HG02970 (cell line): ENCODE measurements around the gene ZMYND15.
"Not testable (repeated sequence)": the region's sequence is repeated elsewhere in the genome, so short reads cannot be mapped to it uniquely, and the experiment has no call there.

Source experiments
- ATAC-seq: cut with Tn5 transposase; IDR thresholded peaks from one replicate; pipeline ENCODE4 v1.9.1; 2021; ENCODE audit warnings: mild to moderate bottlenecking, moderate library complexity, moderate number of reproducible peaks; ENCODE audit not compliant: unreplicated experiment, low FRiP score

The ZMYND15 gene, protein sequence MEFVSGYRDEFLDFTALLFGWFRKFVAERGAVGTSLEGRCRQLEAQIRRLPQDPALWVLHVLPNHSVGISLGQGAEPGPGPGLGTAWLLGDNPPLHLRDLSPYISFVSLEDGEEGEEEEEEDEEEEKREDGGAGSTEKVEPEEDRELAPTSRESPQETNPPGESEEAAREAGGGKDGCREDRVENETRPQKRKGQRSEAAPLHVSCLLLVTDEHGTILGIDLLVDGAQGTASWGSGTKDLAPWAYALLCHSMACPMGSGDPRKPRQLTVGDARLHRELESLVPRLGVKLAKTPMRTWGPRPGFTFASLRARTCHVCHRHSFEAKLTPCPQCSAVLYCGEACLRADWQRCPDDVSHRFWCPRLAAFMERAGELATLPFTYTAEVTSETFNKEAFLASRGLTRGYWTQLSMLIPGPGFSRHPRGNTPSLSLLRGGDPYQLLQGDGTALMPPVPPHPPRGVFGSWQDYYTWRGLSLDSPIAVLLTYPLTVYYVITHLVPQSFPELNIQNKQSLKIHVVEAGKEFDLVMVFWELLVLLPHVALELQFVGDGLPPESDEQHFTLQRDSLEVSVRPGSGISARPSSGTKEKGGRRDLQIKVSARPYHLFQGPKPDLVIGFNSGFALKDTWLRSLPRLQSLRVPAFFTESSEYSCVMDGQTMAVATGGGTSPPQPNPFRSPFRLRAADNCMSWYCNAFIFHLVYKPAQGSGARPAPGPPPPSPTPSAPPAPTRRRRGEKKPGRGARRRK

DNA sequence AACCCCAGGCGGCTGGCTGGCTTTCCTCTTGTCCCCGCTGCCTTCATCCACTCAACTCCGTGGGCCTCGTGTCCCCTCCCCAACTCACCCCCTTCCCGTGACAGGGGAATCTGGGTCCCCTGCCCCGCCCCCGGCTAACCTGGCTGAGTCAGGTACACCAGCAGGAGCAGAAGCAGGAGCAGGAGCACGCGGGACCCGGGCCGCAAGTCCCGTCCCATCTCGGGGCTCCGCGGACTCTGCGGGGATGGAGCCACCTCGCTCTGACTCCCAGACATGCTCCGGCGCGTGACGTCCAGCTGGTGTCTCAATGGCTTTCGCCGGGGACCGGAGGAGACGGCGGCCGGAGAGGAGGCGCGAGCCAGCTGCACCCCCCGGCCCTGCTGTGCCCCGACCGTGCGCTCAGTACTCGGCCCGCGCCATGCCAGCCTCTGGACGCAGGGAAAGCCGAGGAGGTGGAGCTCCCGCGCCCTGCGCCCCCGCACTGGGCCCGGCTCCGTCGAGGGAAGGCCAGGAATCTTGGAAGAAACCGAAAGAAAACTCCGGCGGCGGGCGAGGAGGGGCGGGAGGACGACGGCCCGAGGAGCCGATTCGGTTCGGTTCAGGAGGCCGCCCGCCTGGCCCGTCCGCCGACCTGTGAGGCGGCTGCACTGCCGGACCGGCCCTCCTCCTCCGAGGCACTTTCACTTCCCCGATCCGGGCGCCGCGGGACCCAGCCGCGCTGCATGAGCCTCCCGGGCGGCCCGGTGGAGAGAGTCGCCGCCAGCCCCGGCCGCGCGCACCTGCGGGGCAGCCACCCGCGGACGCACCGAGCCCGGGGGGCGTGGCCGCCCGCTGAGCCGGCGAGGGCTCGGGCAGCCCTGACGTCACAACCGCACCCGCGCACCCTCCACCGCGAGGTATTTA, at the start of gene ZMYND15, which contains the start of gene CXCL16:
Gene ZMYND15 (plus strand): TSS at position 712 of the 903 bp plus-strand sequence. CDS start 716 bp downstream, outside the sequence.
Gene CXCL16 (minus strand): TSS at position 807 of the 903 bp plus-strand sequence. CDS start 589 bp downstream, at position 218.
- ATAC-seq: no peak

DNA sequence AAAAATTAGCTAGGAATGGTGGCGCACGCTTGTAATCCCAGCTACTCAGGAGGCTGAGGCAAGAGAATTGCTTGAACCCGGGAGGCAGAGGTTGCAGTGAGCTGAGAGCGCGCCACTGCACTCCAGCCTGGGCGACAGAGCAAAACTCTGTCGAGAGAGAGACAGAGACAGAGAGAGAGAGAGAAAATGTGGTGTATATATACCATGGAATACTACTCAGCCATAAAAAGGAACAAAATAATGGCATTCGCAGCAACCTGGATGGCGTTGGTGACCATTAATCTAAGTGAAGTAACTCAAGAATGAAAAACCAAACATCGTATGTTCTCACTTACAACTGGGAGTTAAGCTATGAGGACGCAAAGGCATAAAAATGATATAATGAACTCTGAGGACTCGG, 49.8 kb upstream of the ZMYND15 start:
- not testable (repeated sequence) for ATAC-seq

DNA sequence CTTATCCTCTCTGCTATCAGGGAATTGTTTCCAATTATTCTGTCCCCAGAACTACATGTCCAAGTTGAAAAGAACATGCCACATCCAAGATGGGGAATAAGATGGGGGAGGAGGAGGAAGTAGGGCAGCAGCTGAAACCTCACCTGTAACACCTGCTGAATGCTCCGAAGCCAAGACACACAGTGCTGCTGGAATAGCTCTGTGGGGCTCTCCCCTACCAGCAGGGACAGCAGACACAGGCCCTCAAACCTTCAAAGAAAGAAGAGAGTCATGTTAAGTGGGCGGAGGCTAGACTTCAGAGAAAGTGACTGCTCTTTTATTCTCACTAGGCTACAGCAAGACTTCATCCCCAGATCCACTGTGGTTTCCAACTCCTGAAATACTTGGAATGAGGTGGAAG, 48.9 kb upstream of the ZMYND15 start:
- no peak for ATAC-seq

DNA sequence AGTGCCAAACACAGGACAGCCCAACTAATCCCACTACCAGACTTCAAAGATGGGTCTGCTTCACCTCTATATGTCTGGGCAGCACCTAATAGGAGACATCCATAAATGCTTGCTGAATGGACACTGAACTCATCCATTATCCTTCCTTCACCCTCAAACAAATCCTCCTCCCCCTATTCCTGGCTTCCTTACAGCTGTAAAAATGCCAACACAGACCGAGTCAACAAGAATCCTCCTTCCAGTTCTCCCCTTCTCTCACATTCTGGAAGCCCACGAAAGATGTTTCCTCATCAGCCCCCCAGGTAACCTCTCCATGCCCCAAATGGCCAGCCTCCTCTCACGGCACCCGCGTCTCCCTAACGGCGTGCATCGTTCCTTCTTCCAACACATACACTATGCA, 47.9 kb upstream of the ZMYND15 start:
- ATAC-seq: no peak

DNA sequence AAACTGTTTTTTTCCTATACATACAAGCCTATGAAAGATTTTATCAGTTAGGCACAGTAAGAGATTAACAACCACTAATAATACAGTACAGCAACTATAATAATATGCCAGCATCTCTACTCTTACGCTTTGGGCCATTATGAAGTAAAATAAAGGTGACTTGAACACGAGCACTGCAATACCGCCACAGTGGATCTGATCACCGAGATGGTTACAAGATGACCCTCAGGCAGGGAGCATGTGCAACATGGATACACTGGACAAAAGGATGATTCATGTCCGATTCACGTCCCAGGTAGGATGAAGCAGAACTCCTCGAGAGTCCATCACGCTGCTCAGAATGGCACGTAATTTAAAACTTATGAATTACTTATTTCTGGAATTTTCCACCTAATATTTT, 46.2 kb upstream of the ZMYND15 start:
- ATAC-seq: no peak

DNA sequence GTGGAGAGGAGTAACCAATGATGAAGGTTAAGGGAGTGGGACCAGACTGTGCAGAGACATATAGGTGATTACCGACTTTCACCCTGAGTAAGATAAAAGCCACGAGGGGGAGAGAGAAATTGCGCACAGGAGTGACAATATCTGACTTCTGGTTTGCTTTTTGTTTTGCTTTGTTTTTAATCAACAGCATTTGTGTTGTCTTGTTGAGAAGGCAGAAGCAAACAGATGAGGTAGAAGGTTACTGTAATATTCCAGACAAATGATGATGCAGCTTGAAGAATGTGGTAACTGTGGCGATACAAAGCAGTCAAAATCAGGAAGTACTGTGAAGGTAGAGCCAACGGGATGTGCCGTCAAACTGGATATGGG, 43.2 kb upstream of the ZMYND15 start:
- ATAC-seq: no peak

DNA sequence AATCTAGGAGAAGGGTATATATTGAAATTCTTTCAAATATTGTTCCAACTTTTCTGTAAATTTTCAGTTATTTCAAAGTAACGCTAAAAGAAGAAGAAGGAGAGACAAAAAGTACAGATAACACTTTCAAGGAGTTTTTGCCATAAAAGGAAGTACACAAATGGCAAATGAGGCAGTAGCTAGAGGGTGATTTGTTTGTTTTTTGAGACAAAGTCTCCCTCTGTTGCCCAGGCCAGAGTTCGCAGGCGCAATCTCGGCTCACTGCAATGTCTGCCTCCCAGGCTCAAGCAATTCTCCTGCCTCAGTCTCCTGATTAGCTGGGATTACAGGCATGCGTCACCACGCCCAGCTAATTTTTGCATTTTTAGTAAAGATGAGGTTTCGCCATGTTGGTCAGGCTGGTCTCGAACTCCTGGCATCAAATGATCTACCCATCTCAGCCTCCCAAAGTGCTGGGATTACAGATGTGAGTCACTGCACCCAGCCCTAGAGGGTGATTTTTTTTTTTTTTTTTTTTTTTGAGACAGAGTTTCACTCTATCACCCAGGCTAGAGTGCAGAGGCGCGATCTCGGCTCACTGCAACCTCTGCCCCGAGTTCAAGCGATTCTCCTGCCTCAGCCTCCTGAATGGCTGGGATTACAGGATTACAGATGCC, 40.1 kb upstream of the ZMYND15 start:
- not testable (repeated sequence) for ATAC-seq

DNA sequence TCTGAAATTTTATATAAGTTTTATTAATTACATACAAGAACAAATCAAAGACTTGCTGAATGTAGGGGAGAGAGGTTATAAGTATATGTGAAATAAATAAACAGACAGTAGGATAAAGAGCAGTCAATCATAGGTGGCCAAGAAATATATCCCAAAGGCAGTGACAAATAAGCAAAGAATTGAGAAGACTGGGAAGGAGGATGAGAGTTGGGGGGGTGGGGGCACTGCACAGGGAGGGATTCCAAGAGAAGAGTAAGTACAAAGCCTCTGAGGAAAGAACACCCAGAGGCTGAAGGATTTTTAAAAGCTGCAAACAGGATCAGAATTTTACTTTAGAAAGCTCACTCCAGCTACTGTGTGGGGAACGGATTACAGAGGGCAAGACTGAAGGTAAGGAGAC, 38.5 kb upstream of the ZMYND15 start:
- no peak for ATAC-seq

DNA sequence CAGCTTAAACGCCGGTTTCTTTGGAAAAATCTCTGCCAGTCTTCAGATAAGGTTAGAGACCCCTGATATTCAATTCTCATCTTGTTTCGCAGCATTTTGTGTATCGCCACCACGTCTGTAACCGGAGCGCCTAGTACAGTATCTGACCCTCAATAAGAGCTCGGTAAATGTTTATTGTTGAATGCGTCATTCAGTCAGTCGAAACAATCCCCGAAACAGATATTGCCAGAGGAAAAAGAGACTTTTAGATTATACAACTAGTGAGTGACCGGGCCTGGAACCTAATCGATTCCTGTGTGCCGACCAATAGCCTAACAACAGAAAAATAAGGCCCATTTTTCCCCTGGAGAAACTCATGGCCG, 36.3 kb upstream of the ZMYND15 start:
- no peak for ATAC-seq

DNA sequence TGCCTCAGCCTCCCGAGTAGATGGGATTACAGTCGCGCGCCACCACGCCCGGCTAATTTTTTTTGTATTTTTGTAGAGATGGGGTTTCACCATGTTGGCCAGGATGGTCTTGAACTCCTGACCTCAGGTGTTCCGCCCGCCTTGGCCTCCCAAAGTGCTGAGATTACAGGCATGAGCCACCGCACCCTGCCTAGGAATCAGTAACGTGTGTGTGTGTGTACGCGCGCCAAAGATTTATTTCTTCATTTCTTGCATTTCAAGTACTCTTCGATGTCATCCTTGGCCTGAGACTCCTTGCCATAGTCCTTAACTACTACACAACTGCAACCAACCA, 35.1 kb upstream of the ZMYND15 start:
- ATAC-seq: not testable (repeated sequence)

DNA sequence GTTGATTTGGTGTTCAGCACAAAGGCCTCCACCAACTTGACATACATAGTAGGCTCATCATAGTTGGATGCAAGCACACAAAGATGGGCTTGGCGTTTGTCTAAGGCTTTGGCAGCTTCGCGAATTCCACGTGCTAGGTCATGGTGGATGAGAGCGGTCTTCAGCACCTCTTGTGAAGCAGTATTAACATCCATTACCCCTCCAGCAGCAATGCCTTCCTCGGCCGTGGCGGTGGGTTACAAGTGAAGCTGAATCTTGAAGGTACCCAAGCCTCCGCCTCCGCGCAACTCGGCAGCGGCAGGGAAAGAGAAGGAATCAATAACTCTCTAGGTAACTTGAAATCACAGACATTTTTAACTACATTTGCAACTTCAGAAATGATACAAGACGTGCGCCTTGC, 34.6 kb upstream of the ZMYND15 start:
- ATAC-seq: no peak

DNA sequence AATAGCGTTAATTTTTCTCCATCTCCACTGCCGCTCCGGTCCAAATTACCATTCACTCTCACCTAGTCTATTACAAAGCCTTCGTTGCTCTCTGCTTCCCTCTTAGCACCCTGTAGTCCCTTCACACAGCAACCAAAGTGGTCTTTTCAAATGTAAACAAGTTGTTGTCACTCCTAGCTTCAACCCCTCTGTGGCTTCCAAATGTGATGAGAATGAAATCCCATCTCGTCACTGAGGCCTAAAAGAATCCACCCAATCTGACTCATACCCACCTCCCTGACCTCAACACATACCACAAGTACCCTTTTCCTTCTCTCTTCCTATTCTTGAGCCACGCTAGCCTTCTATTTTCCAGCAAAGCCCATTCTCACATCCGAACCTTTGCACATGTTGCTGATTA, 33.5 kb upstream of the ZMYND15 start:
- no peak for ATAC-seq

DNA sequence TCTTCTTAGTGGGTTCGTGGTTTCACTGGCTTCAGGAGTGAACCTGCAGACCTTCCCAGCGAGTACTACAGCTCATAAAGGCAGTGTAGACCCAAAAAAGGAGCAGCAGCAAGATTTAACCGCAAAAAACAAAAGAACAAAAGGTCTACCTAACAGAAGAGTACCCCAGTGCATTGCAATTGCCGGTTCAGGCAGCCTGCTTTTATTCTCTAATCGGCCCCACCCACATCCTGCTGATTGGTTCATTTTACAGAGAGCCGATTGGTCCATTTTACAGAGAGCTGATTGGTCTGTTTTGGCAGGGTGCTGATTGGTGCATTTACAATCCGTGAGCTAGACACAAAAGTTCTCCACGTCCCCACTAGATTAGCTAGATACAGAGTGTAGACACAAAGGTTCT, 31.2 kb upstream of the ZMYND15 start:
- ATAC-seq: no peak

DNA sequence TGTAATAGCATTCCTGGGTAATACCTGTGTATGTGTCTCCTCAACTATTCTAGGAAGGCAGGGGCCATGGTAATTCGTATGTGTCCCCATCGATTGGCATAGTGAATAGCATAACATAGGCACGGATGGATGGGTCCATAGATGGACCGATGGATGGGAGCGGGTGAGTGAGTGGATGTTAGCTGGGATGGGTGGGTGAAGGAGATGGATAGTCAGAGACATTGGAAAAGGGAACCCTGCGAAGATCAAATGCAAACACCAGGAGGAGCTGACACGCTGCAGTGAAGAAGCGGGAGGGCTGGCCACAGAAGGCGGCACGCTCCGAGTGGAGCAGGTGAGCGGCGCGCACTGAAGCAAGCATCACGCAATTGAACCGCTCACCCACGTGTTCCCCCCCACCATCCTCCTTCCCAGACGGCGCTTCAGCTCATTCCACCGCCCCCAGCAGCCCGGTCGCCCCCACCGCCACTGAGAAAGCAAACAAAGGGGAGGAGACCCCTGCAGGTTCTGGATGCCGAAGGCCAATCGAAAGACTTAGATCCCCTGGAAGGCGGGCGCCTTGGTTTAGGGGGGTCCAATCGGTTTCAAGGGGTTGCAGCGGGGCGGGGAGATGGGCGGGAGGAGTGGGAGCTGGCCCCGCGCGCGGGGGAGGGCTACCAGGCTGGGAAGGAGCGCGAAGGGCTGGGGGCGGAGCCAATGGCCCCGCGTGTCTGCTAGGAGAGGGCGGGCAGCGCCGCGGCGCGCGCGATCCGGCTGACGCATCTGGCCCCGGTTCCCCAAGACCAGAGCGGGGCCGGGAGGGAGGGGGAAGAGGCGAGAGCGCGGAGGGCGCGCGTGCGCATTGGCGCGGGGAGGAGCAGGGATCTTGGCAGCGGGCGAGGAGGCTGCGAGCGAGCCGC, 29.6 kb upstream of the ZMYND15 start, which contains the start of gene ARRB2:
Gene ARRB2 (plus strand): TSS at position 839 of the 899 bp plus-strand sequence. CDS start 90 bp downstream, outside the sequence.
- peak; percentile 81 for ATAC-seq

DNA sequence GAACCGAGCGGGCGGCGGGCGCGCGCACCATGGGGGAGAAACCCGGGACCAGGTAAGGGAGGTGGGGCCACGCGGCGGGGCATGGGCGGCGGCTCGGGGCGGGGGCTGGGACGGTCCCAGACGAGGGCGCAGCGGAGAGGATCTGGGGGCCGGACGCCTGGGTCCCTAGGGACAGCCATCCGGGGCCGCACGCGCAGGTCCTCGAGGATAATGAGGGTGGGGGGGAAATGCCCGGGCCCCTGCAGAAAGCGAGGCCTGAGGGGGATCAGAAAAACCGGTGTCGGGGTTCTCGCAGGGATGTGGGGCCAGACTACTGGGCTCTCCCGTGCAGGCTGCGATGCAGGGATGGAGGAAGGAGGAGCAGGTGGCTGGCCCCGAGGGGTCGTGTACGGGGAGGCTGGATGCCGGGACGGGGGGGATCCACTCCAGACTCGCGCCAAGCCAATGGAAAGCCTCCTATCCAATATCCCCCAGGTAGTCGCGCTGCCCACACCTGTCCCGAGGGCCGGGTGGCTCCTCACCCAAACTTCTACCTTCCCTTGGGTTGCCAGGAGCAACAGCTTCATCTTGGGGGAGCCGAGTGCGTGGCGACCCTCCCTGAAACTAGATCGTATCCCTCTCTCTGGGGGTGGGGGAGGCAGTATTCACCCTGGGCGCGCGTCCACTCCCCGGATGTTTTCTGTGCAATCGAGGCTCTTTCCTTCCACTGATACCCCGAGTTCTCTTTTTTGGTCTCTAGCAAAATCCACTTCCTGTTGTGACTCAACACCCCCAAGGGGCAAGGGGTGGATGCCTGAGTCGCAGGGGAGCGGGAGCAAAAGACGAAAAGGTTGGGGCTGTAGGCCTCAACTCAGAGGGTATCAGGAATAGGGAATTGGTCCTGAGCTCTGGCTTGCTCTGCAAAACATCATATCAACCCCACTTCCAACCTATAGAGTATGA, 28.7 kb upstream of the ZMYND15 start:
- ATAC-seq: peak; percentile 4

DNA sequence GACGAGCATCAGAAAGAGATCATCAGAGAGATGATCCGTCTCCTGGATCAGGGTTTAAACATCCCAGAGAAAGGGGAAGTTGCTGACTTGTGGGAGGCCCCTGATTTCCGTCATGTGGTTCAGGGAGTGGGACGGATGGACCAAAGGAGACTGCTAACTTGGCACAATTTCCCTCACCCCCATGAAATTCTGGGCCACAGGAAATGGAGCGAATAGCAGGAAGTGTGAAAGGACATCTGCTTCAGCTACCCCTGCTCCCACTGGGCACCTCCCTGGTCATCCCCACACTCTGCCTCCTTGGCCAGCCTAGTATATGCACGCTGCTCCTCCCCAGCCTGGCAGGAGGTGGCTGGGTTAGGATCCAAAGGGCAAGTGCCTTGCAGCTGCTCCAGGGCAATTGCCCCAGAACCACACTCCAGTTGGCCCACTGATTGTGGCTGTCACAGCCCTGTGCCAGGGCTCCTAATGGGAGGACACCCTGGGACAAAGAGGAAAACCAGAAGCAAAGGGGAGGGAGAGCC, 27.9 kb upstream of the ZMYND15 start:
- no peak for ATAC-seq

DNA sequence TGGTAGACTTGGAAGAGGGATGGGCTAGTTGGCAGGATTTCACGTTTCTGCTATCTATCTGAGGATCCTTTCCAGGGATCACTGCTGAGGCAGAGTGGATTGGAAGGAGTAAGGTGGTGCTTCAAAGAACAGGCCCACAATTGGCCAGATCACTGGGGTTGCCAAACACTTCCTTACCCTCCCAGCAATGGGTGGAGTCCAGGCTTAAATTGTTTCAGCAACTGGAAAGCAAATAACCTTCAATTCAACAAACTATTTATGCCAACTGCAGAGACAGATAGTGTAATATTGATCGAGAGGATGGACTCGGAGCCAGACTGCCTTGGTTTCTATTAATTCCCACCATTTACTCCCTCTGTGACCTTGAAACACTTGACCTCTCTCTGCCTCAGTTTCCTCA, 27.1 kb upstream of the ZMYND15 start:
- ATAC-seq: no peak
